HepG2 (cell line): ENCODE results near the gene SLC50A1. TPM values are rescaled to one million over a fixed set of nuclear protein-coding genes. Genes with fewer than 3 reads are reported as not detected.

ENCODE experiments used
- AHR ChIP-seq: IDR thresholded peaks from 2 replicates; pipeline ENCODE4 v1.6.1; 2018; ENCODE audit warnings: missing genetic modification reagents, missing compliant biosample characterization
- DDIT3 ChIP-seq: sonication (generic); formaldehyde crosslinking; IDR thresholded peaks from 2 replicates; pipeline ENCODE4 v1.4.0; 2020; ENCODE audit warnings: mild to moderate bottlenecking, missing genetic modification reagents
- HIVEP1 ChIP-seq: sonication (generic); formaldehyde crosslinking; IDR thresholded peaks from 2 replicates; pipeline ENCODE4 v1.4.0; 2020; ENCODE audit warnings: mild to moderate bottlenecking, missing genetic modification reagents
- KDM1A ChIP-seq: IDR thresholded peaks from 2 replicates; pipeline ENCODE4 v1.6.1; 2016; ENCODE audit warnings: missing compliant biosample characterization
- KDM2A ChIP-seq: sonication (generic); formaldehyde crosslinking; IDR thresholded peaks from 2 replicates; pipeline ENCODE4 v1.4.0; 2020; ENCODE audit warnings: low read depth, missing genetic modification reagents, borderline replicate concordance
- KDM4B ChIP-seq: sonication (generic); formaldehyde crosslinking; IDR thresholded peaks from 2 replicates; pipeline ENCODE4 v1.4.0; 2020; ENCODE audit warnings: missing genetic modification reagents
- KLF6 ChIP-seq: IDR thresholded peaks from 2 replicates; pipeline ENCODE4 v1.8.0; 2016; ENCODE audit warnings: missing biosample characterization, missing genetic modification reagents
- MIER3 ChIP-seq: IDR thresholded peaks from 2 replicates; pipeline ENCODE4 v1.6.1; 2016; ENCODE audit warnings: missing compliant biosample characterization, borderline replicate concordance
- PCBP1 ChIP-seq: fragments of 200-400 bp; formaldehyde crosslinking; IDR thresholded peaks from 2 replicates; pipeline ENCODE4 v1.6.1; 2017; ENCODE audit warnings: mild to moderate bottlenecking, low read depth, low read length, borderline replicate concordance
- PHF8 ChIP-seq: sonication (generic); formaldehyde crosslinking; IDR thresholded peaks from 2 replicates; pipeline ENCODE4 v1.5.0; 2020; ENCODE audit warnings: missing genetic modification reagents
- SPEN ChIP-seq: sonication (generic); formaldehyde crosslinking; IDR thresholded peaks from 2 replicates; pipeline ENCODE4 v1.5.1; 2020; ENCODE audit warnings: low read depth, mild to moderate bottlenecking, missing genetic modification reagents
- TARDBP ChIP-seq: sonication (generic); formaldehyde crosslinking; IDR thresholded peaks from 2 replicates; pipeline ENCODE4 v1.8.0; 2022; ENCODE audit warnings: mild to moderate bottlenecking, missing genetic modification reagents
- YY1 ChIP-seq: IDR thresholded peaks from 2 replicates; pipeline ENCODE4 v1.6.1; 2011; ENCODE audit warnings: low read length, low read depth, moderate library complexity, mild to moderate bottlenecking; ENCODE audit not compliant: insufficient read depth, insufficient replicate concordance
- ZBTB38 ChIP-seq: sonication (generic); formaldehyde crosslinking; IDR thresholded peaks from 2 replicates; pipeline ENCODE4 v1.5.1; 2020; ENCODE audit warnings: mild to moderate bottlenecking, missing genetic modification reagents
- ZMYM3 ChIP-seq: sonication (generic); formaldehyde crosslinking; IDR thresholded peaks from 2 replicates; pipeline ENCODE4 v1.5.1; 2020; ENCODE audit warnings: mild to moderate bottlenecking, missing genetic modification reagents
- ZNF543 ChIP-seq: sonication (generic); formaldehyde crosslinking; IDR thresholded peaks from 2 replicates; pipeline ENCODE4 v1.4.0; 2020; ENCODE audit warnings: mild to moderate bottlenecking, missing genetic modification reagents
- ZNF883 ChIP-seq: sonication (generic); formaldehyde crosslinking; IDR thresholded peaks from 2 replicates; pipeline ENCODE4 v1.5.1; 2020; ENCODE audit warnings: mild to moderate bottlenecking, missing genetic modification reagents; ENCODE audit errors: not compliant biosample characterization
- ZSCAN20 ChIP-seq: sonication (generic); formaldehyde crosslinking; IDR thresholded peaks from 2 replicates; pipeline ENCODE4 v1.4.0; 2020; ENCODE audit warnings: missing genetic modification reagents, mild to moderate bottlenecking, borderline replicate concordance
- polyA plus RNA-seq, 8 experiments: library from polyadenylated mRNA; depleted of rRNA in 3 of 8; stranded (reverse) in 7 of 8; unstranded in 1 of 8; fragments of >200 nt; fragmentation: Illumina TruSeq in 4 of 8; extraction: Trizol in 4 of 8; gene quantifications; 2 replicates each; pipeline versions ENCODE4 v1.2.1 to v1.2.3, GENCODE V29; 2011 to 2016; ENCODE audit warnings: low read depth in 4 of 8, missing spikeins in 1 of 8, mixed read lengths in 1 of 8; ENCODE audit not compliant: insufficient read depth in 1 of 8
- total RNA-seq, 5 experiments: library from RNA; depleted of rRNA; stranded (reverse); fragments of >200 nt; fragmentation: Illumina TruSeq; extraction: Trizol; gene quantifications; 2 replicates each; pipeline ENCODE4 v1.2.3, GENCODE V29; 2016; ENCODE audit warnings: low read depth in 1 of 5
- TF ChIP-seq, protein P1 (sequence below): IDR thresholded peaks from 2 replicates; pipeline ENCODE4 v1.6.1; 2016; ENCODE audit warnings: low read depth, missing genetic modification reagents, missing compliant biosample characterization
- TF ChIP-seq, protein P2 (sequence below): IDR thresholded peaks from 2 replicates; pipeline ENCODE4 v1.6.1; 2016
- TF ChIP-seq, protein P3 (sequence below): IDR thresholded peaks from 2 replicates; pipeline ENCODE4 v1.6.1; 2016; ENCODE audit warnings: missing genetic modification reagents, missing compliant biosample characterization

The SLC50A1 gene
- total and polyA plus RNA-seq, 2 of the 13 experiments (the other 11 are each of a cell fraction or from before 2014, with no cell fraction given) = 22.5 to 46.8 TPM

DNA sequence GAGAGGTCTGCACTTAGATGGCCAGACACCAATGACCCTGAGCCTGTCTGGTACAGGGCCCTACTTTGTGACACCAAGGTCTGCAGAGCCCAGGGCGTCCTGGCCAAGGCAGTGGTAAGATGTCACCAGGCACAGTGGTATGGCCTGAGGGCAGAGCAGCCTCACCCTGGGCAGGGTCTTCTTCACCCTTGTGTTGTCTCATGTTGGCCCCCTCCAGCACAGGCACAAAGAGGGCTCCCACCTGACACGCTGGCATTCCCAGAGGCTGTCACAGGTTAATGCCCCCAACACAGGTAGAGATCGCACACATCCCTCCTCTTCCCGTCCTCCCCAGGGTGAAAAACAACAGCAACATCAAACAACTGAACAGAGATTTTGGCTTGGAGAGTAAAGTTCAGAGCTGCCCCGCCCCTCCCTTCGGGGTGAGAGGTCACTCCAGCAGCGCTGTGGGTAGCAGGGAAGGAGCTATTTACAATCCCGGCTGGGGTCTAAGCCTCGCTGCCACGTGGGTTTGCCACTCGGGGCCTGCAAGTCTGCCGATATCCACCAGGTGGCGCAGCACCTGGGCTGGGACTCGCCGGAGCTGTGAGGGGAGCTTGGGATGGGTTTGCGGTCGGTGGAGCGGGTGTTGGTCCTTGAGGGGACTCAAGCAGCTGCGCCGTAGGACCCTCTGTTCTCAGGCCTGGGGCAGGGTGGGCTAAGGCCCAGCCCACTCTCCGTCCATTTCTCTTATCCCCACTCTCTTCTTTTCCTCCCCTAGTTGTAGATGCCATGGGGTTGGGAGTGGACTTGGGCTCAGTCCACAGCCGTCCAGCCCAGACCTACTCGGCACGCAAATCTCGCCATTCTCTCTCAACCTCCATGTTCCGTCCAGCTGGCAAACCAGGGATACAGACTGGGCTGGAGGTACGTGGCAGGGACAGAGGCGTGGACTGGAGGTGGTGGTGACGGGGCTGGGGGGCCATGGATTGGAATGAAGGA is 44.3 kb upstream of the SLC50A1 start (continued):
- TF ChIP-seq HIVEP1 (CRISPR knock-in tag) (peak; percentile 49; the same call in 1 of the 2 replicates), YY1 (peak; percentile 56), AHR (CRISPR knock-in tag) (0 out of 2 replicates have a peak, but pooled peaks have one; percentile 56), ZBTB38 (CRISPR knock-in tag) (peak; percentile 23; the same call in 1 of the 2 replicates), ZSCAN20 (no peak), ZMYM3 (CRISPR knock-in tag) (peak; percentile 73; the same call in 1 of the 2 replicates), ZNF883 (CRISPR knock-in tag) (no peak), KDM4B (peak; percentile 53; the same call in 1 of the 2 replicates), ZNF543 (peak; percentile 46; the same call in 1 of the 2 replicates), KLF6 (CRISPR knock-in tag) (peak; percentile 64; the same call in 1 of the 2 replicates), KDM1A (CRISPR knock-in tag) (peak; percentile 39; the same call in 1 of the 2 replicates), SPEN (CRISPR knock-in tag) (peak; percentile 74), MIER3 (CRISPR knock-in tag) (peak; percentile 90; the same call in 1 of the 2 replicates), PHF8 (CRISPR knock-in tag) (peak; percentile 47; the same call in 1 of the 2 replicates), KDM2A (peak; percentile 84), PCBP1 (peak; percentile 14; the same call in 1 of the 2 replicates), DDIT3 (no peak), TARDBP (CRISPR knock-in tag) (peak; percentile 81; the same call in 1 of the 2 replicates)
- TF ChIP-seq, protein P1, sequence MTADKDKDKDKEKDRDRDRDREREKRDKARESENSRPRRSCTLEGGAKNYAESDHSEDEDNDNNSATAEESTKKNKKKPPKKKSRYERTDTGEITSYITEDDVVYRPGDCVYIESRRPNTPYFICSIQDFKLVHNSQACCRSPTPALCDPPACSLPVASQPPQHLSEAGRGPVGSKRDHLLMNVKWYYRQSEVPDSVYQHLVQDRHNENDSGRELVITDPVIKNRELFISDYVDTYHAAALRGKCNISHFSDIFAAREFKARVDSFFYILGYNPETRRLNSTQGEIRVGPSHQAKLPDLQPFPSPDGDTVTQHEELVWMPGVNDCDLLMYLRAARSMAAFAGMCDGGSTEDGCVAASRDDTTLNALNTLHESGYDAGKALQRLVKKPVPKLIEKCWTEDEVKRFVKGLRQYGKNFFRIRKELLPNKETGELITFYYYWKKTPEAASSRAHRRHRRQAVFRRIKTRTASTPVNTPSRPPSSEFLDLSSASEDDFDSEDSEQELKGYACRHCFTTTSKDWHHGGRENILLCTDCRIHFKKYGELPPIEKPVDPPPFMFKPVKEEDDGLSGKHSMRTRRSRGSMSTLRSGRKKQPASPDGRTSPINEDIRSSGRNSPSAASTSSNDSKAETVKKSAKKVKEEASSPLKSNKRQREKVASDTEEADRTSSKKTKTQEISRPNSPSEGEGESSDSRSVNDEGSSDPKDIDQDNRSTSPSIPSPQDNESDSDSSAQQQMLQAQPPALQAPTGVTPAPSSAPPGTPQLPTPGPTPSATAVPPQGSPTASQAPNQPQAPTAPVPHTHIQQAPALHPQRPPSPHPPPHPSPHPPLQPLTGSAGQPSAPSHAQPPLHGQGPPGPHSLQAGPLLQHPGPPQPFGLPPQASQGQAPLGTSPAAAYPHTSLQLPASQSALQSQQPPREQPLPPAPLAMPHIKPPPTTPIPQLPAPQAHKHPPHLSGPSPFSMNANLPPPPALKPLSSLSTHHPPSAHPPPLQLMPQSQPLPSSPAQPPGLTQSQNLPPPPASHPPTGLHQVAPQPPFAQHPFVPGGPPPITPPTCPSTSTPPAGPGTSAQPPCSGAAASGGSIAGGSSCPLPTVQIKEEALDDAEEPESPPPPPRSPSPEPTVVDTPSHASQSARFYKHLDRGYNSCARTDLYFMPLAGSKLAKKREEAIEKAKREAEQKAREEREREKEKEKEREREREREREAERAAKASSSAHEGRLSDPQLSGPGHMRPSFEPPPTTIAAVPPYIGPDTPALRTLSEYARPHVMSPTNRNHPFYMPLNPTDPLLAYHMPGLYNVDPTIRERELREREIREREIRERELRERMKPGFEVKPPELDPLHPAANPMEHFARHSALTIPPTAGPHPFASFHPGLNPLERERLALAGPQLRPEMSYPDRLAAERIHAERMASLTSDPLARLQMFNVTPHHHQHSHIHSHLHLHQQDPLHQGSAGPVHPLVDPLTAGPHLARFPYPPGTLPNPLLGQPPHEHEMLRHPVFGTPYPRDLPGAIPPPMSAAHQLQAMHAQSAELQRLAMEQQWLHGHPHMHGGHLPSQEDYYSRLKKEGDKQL (CRISPR knock-in tag) = peak; percentile 25; the same call in 1 of the 2 replicates
- TF ChIP-seq, protein P2, sequence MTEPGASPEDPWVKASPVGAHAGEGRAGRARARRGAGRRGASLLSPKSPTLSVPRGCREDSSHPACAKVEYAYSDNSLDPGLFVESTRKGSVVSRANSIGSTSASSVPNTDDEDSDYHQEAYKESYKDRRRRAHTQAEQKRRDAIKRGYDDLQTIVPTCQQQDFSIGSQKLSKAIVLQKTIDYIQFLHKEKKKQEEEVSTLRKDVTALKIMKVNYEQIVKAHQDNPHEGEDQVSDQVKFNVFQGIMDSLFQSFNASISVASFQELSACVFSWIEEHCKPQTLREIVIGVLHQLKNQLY (CRISPR knock-in tag) = 0 out of 2 replicates have a peak, but pooled peaks have one; percentile 64
- TF ChIP-seq, protein P3, sequence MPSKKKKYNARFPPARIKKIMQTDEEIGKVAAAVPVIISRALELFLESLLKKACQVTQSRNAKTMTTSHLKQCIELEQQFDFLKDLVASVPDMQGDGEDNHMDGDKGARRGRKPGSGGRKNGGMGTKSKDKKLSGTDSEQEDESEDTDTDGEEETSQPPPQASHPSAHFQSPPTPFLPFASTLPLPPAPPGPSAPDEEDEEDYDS (CRISPR knock-in tag) = 0 out of 2 replicates have a peak, but pooled peaks have one; percentile 44
